ENCODE data around the gene SETD3. TPM values are rescaled to one million over a fixed set of nuclear protein-coding genes. Genes with fewer than 3 reads are reported as not detected.
"Not testable (repeated sequence)": the region's sequence is repeated elsewhere in the genome, so short reads cannot be mapped to it uniquely, and the experiment has no call there.

Gene SETD3
- total RNA-seq, 1 donor from 2014 or later: 49.1 TPM

DNA sequence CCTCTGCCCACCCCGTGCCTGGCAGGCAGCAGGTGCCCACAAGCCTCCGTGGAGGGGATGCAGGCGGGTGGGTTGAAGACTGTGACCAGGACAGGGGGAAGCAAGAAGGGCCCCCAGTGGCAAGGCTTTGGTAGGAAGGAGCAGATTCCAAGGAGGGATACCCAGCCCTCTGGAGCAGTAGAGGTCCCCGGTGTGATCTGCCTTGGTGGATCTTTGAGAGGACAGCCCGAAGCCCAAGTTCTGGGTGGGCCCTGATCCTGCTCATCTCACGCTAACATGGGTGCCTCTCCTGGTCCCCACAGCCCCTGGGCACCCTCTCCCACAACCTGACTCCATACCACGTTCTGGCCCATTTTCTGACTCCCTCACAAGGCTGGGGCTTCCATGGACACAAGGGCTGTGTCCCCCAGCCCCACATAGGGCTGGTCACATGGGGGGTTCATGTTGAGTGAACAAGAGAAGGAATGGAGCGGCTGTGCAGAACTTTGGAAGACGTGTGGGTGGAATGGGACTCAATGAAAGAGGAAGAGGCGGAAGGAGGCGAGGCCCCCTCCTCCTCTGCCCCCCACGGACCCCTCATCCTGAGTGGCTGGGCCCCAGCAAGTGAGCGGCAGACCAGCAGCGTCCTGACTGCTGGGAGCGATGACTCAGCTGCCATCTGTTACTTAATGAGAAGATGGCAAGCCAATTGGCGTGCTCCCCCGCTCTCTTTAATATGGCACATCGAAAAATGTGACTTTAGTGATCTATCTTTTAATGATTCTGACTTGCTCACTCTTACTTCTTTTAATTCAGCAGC is 131.6 kb downstream of the SETD3 start:
- no peak for DNase-seq (ENCODE audit: extremely low spot score, unreplicated experiment)
- H3K36me3 Mint-ChIP-seq (ENCODE audit: unreplicated experiment): no peaks in the 10 kb centered on the region
- H3K4me1 Mint-ChIP-seq (ENCODE audit: unreplicated experiment): no peaks in the 10 kb centered on the region
- H3K9me3 Mint-ChIP-seq (ENCODE audit: unreplicated experiment): no peaks in the 10 kb centered on the region
- TF ChIP-seq, protein P1, sequence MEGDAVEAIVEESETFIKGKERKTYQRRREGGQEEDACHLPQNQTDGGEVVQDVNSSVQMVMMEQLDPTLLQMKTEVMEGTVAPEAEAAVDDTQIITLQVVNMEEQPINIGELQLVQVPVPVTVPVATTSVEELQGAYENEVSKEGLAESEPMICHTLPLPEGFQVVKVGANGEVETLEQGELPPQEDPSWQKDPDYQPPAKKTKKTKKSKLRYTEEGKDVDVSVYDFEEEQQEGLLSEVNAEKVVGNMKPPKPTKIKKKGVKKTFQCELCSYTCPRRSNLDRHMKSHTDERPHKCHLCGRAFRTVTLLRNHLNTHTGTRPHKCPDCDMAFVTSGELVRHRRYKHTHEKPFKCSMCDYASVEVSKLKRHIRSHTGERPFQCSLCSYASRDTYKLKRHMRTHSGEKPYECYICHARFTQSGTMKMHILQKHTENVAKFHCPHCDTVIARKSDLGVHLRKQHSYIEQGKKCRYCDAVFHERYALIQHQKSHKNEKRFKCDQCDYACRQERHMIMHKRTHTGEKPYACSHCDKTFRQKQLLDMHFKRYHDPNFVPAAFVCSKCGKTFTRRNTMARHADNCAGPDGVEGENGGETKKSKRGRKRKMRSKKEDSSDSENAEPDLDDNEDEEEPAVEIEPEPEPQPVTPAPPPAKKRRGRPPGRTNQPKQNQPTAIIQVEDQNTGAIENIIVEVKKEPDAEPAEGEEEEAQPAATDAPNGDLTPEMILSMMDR (IDR thresholded peaks at IDR 0.05): no peak
- no peak overlapping the region for H3K4me3 Mint-ChIP-seq (ENCODE audit: unreplicated experiment)
- H3K27me3 Mint-ChIP-seq (ENCODE audit: unreplicated experiment): peaks cover 14% of the 10 kb centered on the region
- H3K27ac Mint-ChIP-seq (ENCODE audit: unreplicated experiment): no peak overlapping the region

DNA sequence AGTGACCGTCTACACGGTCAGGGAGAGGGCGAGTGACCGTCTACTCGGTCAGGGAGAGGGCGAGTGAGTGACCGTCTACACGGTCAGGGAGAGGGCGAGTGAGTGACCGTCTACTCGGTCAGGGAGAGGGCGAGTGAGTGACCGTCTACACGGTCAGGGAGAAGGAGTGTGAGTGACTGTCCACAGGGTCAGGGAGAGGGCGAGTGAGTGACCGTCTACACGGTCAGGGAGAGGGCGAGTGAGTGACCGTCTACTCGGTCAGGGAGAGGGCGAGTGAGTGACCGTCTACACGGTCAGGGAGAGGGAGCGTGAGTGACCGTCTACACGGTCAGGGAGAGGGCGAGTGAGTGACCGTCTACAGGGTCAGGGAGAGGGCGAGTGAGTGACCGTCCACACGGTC is 132.4 kb downstream of the SETD3 start:
- peaks cover 14% of the 10 kb centered on the region for H3K27me3 Mint-ChIP-seq (ENCODE audit: unreplicated experiment)
- H3K36me3 Mint-ChIP-seq (ENCODE audit: unreplicated experiment); H3K27ac Mint-ChIP-seq (ENCODE audit: unreplicated experiment); H3K9me3 Mint-ChIP-seq (ENCODE audit: unreplicated experiment); H3K4me3 Mint-ChIP-seq (ENCODE audit: unreplicated experiment); H3K4me1 Mint-ChIP-seq (ENCODE audit: unreplicated experiment); DNase-seq (ENCODE audit: extremely low spot score, unreplicated experiment): not testable (repeated sequence)

Other genes with a start within 250 kb of the SETD3 start
- gene BCL11B, start 208.7 kb downstream of the SETD3 start, total RNA-seq: 0.16 and 0.18 TPM in 2 replicates
- gene CCNK, start 550 bp upstream of the SETD3 start, total RNA-seq: 55.8 and 57.4 TPM in 2 replicates
- gene CCDC85C, start 123.3 kb upstream of the SETD3 start, total RNA-seq: 4.4 and 5.1 TPM in 2 replicates
- 2.0 and 2.7 TPM in 2 replicates for gene HHIPL1, start 164.3 kb upstream of the SETD3 start, total RNA-seq
- 1.3 and 1.8 TPM in 2 replicates for gene CYP46A1, start 203.4 kb upstream of the SETD3 start, total RNA-seq